Dermis blood vessel endothelial cell (primary cell): Measurements from ENCODE around the gene SPTBN1. TPM values are rescaled to one million over a fixed set of nuclear protein-coding genes. Genes with fewer than 3 reads are reported as not detected.
A peak's percentile ranks its signal among the peaks of the same experiment; 100 is the strongest.

Experiments
- DNase-seq: peaks from one replicate; pipeline ENCODE4 v3.0.0; 2010
- total RNA-seq: library from RNA; depleted of rRNA; stranded (reverse); fragments of >200 nt; gene quantifications from 2 replicates; pipeline ENCODE4 v1.2.3, GENCODE V29; 2014

The SPTBN1 gene
- total RNA-seq, 1 donor from 2014 or later, result 916 TPM

GRCh38 chr2:54615832-54616534 lies 159.9 kb downstream of the SPTBN1 start:
- DNase-seq, result no peak

GRCh38 chr2:54617409-54617808 lies 161.3 kb downstream of the SPTBN1 start:
- DNase-seq, result no peak

GRCh38 chr2:54618646-54619565 lies 162.8 kb downstream of the SPTBN1 start:
- DNase-seq, result peak; percentile 50

- DNase-seq, result no peak
Observed at GRCh38 chr2:54619660-54620231, 163.6 kb downstream of the SPTBN1 start.

- DNase-seq, result no peak
Observed at GRCh38 chr2:54620948-54621347, 164.8 kb downstream of the SPTBN1 start.

- no peak for DNase-seq
Observed at GRCh38 chr2:54624591-54625071, 168.5 kb downstream of the SPTBN1 start.

GRCh38 chr2:54626131-54626530 lies 170.0 kb downstream of the SPTBN1 start:
- no peak for DNase-seq

- DNase-seq, result no peak
Observed at GRCh38 chr2:54626884-54627283, 170.8 kb downstream of the SPTBN1 start.

GRCh38 chr2:54627973-54628372 lies 171.8 kb downstream of the SPTBN1 start:
- DNase-seq, result no peak

GRCh38 chr2:54628418-54628817 lies 172.3 kb downstream of the SPTBN1 start:
- no peak for DNase-seq

GRCh38 chr2:54628957-54629356 lies 172.8 kb downstream of the SPTBN1 start:
- DNase-seq, result no peak

- no peak for DNase-seq
Observed at GRCh38 chr2:54629390-54629789, 173.3 kb downstream of the SPTBN1 start.

GRCh38 chr2:54629914-54630857 lies 174.1 kb downstream of the SPTBN1 start:
- peak; percentile 83 for DNase-seq

- no peak for DNase-seq
Observed at GRCh38 chr2:54630858-54631497, 174.9 kb downstream of the SPTBN1 start.

GRCh38 chr2:54631755-54632154 lies 175.6 kb downstream of the SPTBN1 start:
- DNase-seq, result no peak

- DNase-seq, result peak; percentile 80
Observed at GRCh38 chr2:54632733-54633692, 176.9 kb downstream of the SPTBN1 start.

GRCh38 chr2:54634021-54634420 lies 177.9 kb downstream of the SPTBN1 start:
- peak; percentile 32 for DNase-seq

- DNase-seq, result peak; percentile 95
Observed at GRCh38 chr2:54634564-54635511, 178.7 kb downstream of the SPTBN1 start.

GRCh38 chr2:54635554-54636152 lies 179.5 kb downstream of the SPTBN1 start:
- peak; percentile 35 for DNase-seq
